GM18861 (cell line): ENCODE data around the gene ACY1.

Experiments used
- ATAC-seq: cut with Tn5 transposase; IDR thresholded peaks from one replicate; pipeline ENCODE4 v1.9.1; 2021; ENCODE audit not compliant: unreplicated experiment

The ACY1 gene

GRCh38 chr3:51945926-51946705 is 37.2 kb upstream of the ACY1 start:
- no peak for ATAC-seq

GRCh38 chr3:51946796-51947195 is 36.5 kb upstream of the ACY1 start:
- no peak for ATAC-seq

- ATAC-seq = no peak
These were observed 36.0 kb upstream of the ACY1 start for GRCh38 chr3:51947215-51947900.

GRCh38 chr3:51948016-51948580 is 35.2 kb upstream of the ACY1 start:
- ATAC-seq = no peak

- no peak for ATAC-seq
These were observed 34.2 kb upstream of the ACY1 start for GRCh38 chr3:51949121-51949520.

GRCh38 chr3:51950899-51951298 is 32.4 kb upstream of the ACY1 start:
- no peak for ATAC-seq

- no peak for ATAC-seq
These were observed 29.9 kb upstream of the ACY1 start for GRCh38 chr3:51953445-51953844.

- ATAC-seq = no peak
These were observed 29.2 kb upstream of the ACY1 start for GRCh38 chr3:51954105-51954504.

GRCh38 chr3:51954713-51955112 is 28.6 kb upstream of the ACY1 start:
- ATAC-seq = no peak

GRCh38 chr3:51955175-51955892 is 28.0 kb upstream of the ACY1 start, which contains the start of gene GPR62:
Gene GPR62, plus strand, starts transcription at chr3:51955381. Its CDS starts 272 bp downstream, at chr3:51955653.
- ATAC-seq = no peak

GRCh38 chr3:51955893-51956770 is 27.2 kb upstream of the ACY1 start:
- no peak for ATAC-seq

- ATAC-seq = no peak
These were observed 25.7 kb upstream of the ACY1 start for GRCh38 chr3:51957520-51958205.

GRCh38 chr3:51958603-51959521 is 24.5 kb upstream of the ACY1 start:
- no peak for ATAC-seq

GRCh38 chr3:51959651-51960050 is 23.7 kb upstream of the ACY1 start:
- no peak for ATAC-seq

GRCh38 chr3:51960386-51960785 is 22.9 kb upstream of the ACY1 start:
- no peak for ATAC-seq

GRCh38 chr3:51961011-51961410 is 22.3 kb upstream of the ACY1 start:
- no peak for ATAC-seq

- ATAC-seq = no peak
These were observed 21.4 kb upstream of the ACY1 start for GRCh38 chr3:51961602-51962569.
